CD8-positive, alpha-beta memory T cell (primary cell): ENCODE results near the gene LLCFC1. TPM values are rescaled to one million over a fixed set of nuclear protein-coding genes. Genes with fewer than 3 reads are reported as not detected.

Experiments
- CTCF ChIA-PET: fragments of 350-600 bp; sonication (Branson Sonifier 250); formaldehyde crosslinking; loops from one replicate; lab custom pipeline; 2021; ENCODE audit warnings: antibody characterized with exemption; lab: Charles Lee
- POLR2A ChIA-PET: fragments of 350-600 bp; sonication (Branson Sonifier 250); formaldehyde crosslinking; loops from one replicate; lab custom pipeline; 2021; ENCODE audit warnings: antibody characterized with exemption; lab: Charles Lee
- DNase-seq, 5 donors: peaks; one replicate each; pipeline versions ENCODE4 v3.0.0 to v3.0.0-alpha.2; 2020 to 2022; ENCODE audit warnings: mixed read lengths in 1 of 5
- H3K27ac ChIP-seq: one replicate; pipeline ENCODE4 v1.7.0; 2013; ENCODE audit warnings: low read depth, mild to moderate bottlenecking, low read length, moderate library complexity
- H3K27me3 ChIP-seq: 2 replicates; pipeline ENCODE4 v1.7.0; 2013; ENCODE audit warnings: low read length, mild to moderate bottlenecking; ENCODE audit not compliant: insufficient read depth, poor library complexity, severe bottlenecking
- H3K36me3 ChIP-seq: 2 replicates; pipeline ENCODE4 v1.7.0; 2013; ENCODE audit warnings: mild to moderate bottlenecking, low read length, moderate library complexity; ENCODE audit not compliant: insufficient read depth
- H3K4me1 ChIP-seq: 2 replicates; pipeline ENCODE4 v1.7.0; 2013; ENCODE audit warnings: mild to moderate bottlenecking, low read length, moderate library complexity; ENCODE audit not compliant: insufficient read depth
- H3K4me3 ChIP-seq: 2 replicates; pipeline ENCODE4 v1.7.0; 2013; ENCODE audit warnings: mild to moderate bottlenecking, low read length
- H3K9me3 ChIP-seq: 2 replicates; pipeline ENCODE4 v1.7.0; 2013; ENCODE audit warnings: mild to moderate bottlenecking, low read length
- H3K27ac Mint-ChIP-seq, 8 donors: one replicate each; pipeline ENCODE4 v1.8.0; 2020 to 2021; ENCODE audit warnings: mixed read lengths in 8 of 8, mild to moderate bottlenecking in 6 of 8, inconsistent platforms in 3 of 8, moderate library complexity in 3 of 8
- H3K27me3 Mint-ChIP-seq, 2 donors: one replicate each; pipeline ENCODE4 v1.8.0; 2020 to 2021; ENCODE audit warnings: mixed read lengths in 2 of 2, mild to moderate bottlenecking in 1 of 2, moderate library complexity in 1 of 2
- H3K36me3 Mint-ChIP-seq, 3 donors: one replicate each; pipeline ENCODE4 v1.8.0; 2020 to 2021; ENCODE audit warnings: mixed read lengths in 3 of 3, inconsistent platforms in 1 of 3, mild to moderate bottlenecking in 1 of 3
- H3K4me1 Mint-ChIP-seq, 3 donors: one replicate each; pipeline ENCODE4 v1.8.0; 2020 to 2021; ENCODE audit warnings: mixed read lengths in 3 of 3, inconsistent platforms in 1 of 3, mild to moderate bottlenecking in 1 of 3
- H3K4me3 Mint-ChIP-seq, 7 donors: one replicate each; pipeline ENCODE4 v1.8.0; 2020 to 2021; ENCODE audit warnings: mixed read lengths in 7 of 7, mild to moderate bottlenecking in 6 of 7, moderate library complexity in 4 of 7, inconsistent platforms in 2 of 7
- H3K9me3 Mint-ChIP-seq, 5 donors: one replicate each; pipeline ENCODE4 v1.8.0; 2020 to 2022; ENCODE audit warnings: mixed read lengths in 5 of 5, mild to moderate bottlenecking in 3 of 5, moderate library complexity in 2 of 5, inconsistent platforms in 1 of 5
- polyA plus RNA-seq: library from polyadenylated mRNA; unstranded; fragments of 300-500 nt; fragmentation: Illumina TruSeq; gene quantifications from one replicate; pipeline ENCODE4 v1.2.3, GENCODE V29; 2021
- total RNA-seq, 2 experiments: library from RNA; stranded (reverse); gene quantifications; one replicate each; pipeline ENCODE4 v1.2.3, GENCODE V29; 2021

The LLCFC1 gene
- total and polyA plus RNA-seq, 3 experiments from 2014 or later, result not detected

DNA sequence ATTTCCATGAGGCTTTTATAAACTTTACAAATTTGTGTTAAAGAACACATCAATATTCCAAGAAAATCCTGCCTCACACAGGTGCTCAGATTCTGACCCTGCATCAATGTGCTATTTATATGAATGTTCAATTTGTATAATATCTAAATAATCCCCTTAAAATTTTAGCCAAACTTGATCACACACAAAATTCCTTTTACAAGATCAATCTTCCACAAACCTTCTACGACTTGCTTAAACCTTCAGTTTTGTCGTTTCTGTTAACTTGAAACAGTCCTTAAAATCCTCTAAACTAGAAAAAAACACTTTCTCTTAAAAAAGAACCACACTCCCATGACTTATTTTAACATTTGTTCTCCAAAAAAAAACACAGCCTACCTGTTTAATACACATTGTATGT is 33.5 kb upstream of the LLCFC1 start:
- no peaks in the 10 kb centered on the region for H3K36me3 ChIP-seq
- H3K4me3 Mint-ChIP-seq, result no peak overlapping the region
- H3K36me3 Mint-ChIP-seq, result peaks cover 0 to 3% (median 0%) of the 10 kb centered on the region in 3 donors
- H3K27ac ChIP-seq, result no peak overlapping the region
- no peaks in the 10 kb centered on the region for H3K9me3 ChIP-seq
- peaks cover 9 to 38% of the 10 kb centered on the region in 2 donors for H3K27me3 Mint-ChIP-seq
- CTCF ChIA-PET, result no interaction called here
- DNase-seq, result no peak
- no peak overlapping the region for H3K4me3 ChIP-seq
- H3K4me1 Mint-ChIP-seq, result no peaks in the 10 kb centered on the region
- POLR2A ChIA-PET, result no interaction called here
- H3K27ac Mint-ChIP-seq, result no peak overlapping the region
- H3K9me3 Mint-ChIP-seq, result peaks cover 0 to 5% (median 0%) of the 10 kb centered on the region in 5 donors
- H3K27me3 ChIP-seq, result no peaks in the 10 kb centered on the region
- H3K4me1 ChIP-seq, result no peaks in the 10 kb centered on the region

GRCh38 chr7:142906643-142907042 is 32.6 kb upstream of the LLCFC1 start:
- Histone ChIP-seq H3K9me3 (no peaks in the 10 kb centered on the region), H3K36me3 (no peaks in the 10 kb centered on the region), H3K27ac (no peak overlapping the region), H3K4me3 (no peak overlapping the region), H3K27me3 (no peaks in the 10 kb centered on the region), H3K4me1 (no peaks in the 10 kb centered on the region)
- Mint-ChIP-seq H3K27me3 (peaks cover 10 to 47% of the 10 kb centered on the region in 2 donors), H3K27ac (no peak overlapping the region), H3K4me1 (no peaks in the 10 kb centered on the region), H3K36me3 (peaks cover 0 to 3% (median 0%) of the 10 kb centered on the region in 3 donors), H3K9me3 (peaks cover 0 to 5% (median 0%) of the 10 kb centered on the region in 5 donors), H3K4me3 (no peak overlapping the region)
- no peak for DNase-seq
- POLR2A ChIA-PET, result no interaction called here
- CTCF ChIA-PET, result no interaction called here

DNA sequence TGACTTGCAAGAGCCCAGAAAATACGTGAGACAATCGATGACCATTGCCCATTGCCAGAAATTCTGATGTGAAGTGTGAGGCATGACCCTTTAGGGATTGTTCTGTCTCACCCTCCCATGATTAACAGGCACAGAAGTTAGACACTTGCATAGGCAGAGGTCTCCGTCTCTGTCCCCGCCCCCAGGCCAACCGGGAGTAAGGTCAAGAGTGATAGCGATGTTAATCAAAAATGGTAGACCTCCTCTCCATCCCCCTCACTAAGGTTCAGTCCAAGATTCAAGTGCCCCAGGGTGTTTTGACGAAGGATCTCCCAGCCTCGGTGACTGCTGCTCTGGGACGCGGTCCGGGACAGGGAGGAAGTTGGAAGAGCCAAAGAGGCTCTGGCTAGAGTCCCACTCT is 31.0 kb upstream of the LLCFC1 start:
- H3K4me3 Mint-ChIP-seq, result no peak overlapping the region
- H3K27ac Mint-ChIP-seq, result no peak overlapping the region
- CTCF ChIA-PET, result no interaction called here
- no peaks in the 10 kb centered on the region for H3K9me3 ChIP-seq
- H3K36me3 ChIP-seq, result no peaks in the 10 kb centered on the region
- DNase-seq, result no peak
- no peaks in the 10 kb centered on the region for H3K9me3 Mint-ChIP-seq
- H3K4me1 Mint-ChIP-seq, result no peaks in the 10 kb centered on the region
- POLR2A ChIA-PET, result no interaction called here
- no peaks in the 10 kb centered on the region for H3K4me1 ChIP-seq
- H3K27ac ChIP-seq, result no peak overlapping the region
- no peak overlapping the region for H3K4me3 ChIP-seq
- no peaks in the 10 kb centered on the region for H3K27me3 ChIP-seq
- H3K36me3 Mint-ChIP-seq, result peaks cover 0 to 3% (median 0%) of the 10 kb centered on the region in 3 donors
- H3K27me3 Mint-ChIP-seq, result peaks cover 16 to 56% of the 10 kb centered on the region in 2 donors

DNA sequence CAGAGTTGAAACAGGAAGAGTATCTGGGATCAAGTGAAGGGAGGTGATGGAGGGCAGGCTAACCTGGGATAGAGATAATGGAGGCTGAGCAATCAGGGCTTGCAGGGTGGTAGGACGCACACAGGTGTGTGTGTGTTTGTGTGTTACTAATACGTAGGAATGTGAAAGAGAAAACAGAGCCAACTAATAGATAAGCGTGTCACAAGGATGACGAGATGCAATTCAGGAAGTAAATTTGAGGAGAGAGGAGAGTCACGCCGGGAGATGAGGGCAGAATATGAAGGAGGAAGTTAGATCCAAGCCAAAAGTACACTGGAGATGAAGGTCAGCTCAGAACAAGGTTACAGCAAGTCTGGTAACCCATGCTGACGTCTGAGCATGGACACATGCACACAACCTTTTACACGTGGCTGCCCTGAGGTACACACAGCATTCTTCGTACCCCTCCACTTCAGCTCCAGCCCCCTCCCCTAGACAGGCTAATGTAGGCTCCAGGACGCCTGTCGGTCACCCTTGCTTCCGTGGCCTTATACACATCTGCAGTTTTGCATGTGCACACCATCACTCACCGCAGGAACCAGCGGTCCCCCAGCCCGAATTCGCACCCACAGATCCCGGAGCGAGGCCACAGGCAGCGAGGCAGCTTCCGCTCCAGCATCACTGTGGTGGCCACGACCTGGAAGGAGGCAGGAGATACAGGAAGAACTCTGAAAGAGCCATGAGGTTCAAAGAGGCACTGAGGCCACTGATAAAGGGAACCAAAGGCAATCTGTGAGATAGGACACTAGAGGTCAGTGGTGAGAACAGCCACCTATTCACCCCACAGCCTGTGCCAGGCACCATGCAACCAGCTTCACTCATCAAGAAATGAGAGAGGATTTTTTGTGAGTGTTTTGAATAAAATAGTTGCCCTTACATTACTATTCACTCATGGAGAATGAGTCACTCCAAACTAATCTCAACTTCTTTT is 30.1 kb upstream of the LLCFC1 start:
- Mint-ChIP-seq H3K27me3 (peaks cover 16 to 61% of the 10 kb centered on the region in 2 donors), H3K27ac (no peak overlapping the region), H3K36me3 (peaks cover 0 to 3% (median 0%) of the 10 kb centered on the region in 3 donors), H3K4me3 (no peak overlapping the region), H3K9me3 (no peaks in the 10 kb centered on the region), H3K4me1 (no peaks in the 10 kb centered on the region)
- Histone ChIP-seq H3K27me3 (no peaks in the 10 kb centered on the region), H3K27ac (no peak overlapping the region), H3K4me3 (no peak overlapping the region), H3K36me3 (no peaks in the 10 kb centered on the region), H3K4me1 (no peaks in the 10 kb centered on the region), H3K9me3 (no peaks in the 10 kb centered on the region)
- CTCF ChIA-PET, result no interaction called here
- no peak for DNase-seq
- POLR2A ChIA-PET, result no interaction called here

- H3K36me3 Mint-ChIP-seq, result peaks cover 0 to 3% (median 0%) of the 10 kb centered on the region in 3 donors
Observed at GRCh38 chr7:142910031-142910433, 29.3 kb upstream of the LLCFC1 start.

DNA sequence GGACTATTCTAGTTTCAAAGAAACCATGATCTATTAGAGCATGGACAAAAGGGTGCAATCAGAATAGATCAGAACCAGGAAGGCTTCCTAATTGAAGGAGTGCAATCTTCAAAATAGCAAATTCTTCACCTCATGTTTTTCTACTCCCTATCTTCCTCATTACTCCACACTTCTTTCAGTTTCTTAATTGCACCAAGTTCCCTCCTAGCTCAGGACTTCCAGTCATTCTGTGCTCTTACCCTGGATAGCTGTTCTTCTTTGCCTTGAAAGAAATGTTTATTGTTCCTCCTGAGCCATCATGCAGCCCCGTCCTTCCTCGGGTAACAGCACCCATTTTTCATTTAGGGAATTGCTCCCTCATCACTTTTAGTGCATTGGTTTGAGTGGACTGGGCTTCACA is 28.8 kb upstream of the LLCFC1 start:
- CTCF ChIA-PET, result no interaction called here
- Histone ChIP-seq H3K27ac (no peak overlapping the region), H3K36me3 (no peaks in the 10 kb centered on the region), H3K27me3 (no peaks in the 10 kb centered on the region), H3K4me1 (no peaks in the 10 kb centered on the region), H3K4me3 (no peak overlapping the region), H3K9me3 (no peaks in the 10 kb centered on the region)
- DNase-seq, result no peak
- POLR2A ChIA-PET, result no interaction called here
- Mint-ChIP-seq H3K9me3 (no peaks in the 10 kb centered on the region), H3K4me3 (no peak overlapping the region), H3K27ac (no peak overlapping the region), H3K4me1 (no peaks in the 10 kb centered on the region), H3K27me3 (peaks cover 16 to 64% of the 10 kb centered on the region in 2 donors), H3K36me3 (peaks cover 0 to 3% (median 0%) of the 10 kb centered on the region in 3 donors)

More at GRCh38 chr7:142910031-142910433, 29.3 kb upstream of the LLCFC1 start:
- DNase-seq, result no peak
- no peak overlapping the region for H3K4me3 Mint-ChIP-seq
- peaks cover 16 to 64% of the 10 kb centered on the region in 2 donors for H3K27me3 Mint-ChIP-seq
- no peaks in the 10 kb centered on the region for H3K9me3 ChIP-seq
- H3K9me3 Mint-ChIP-seq, result no peaks in the 10 kb centered on the region
- POLR2A ChIA-PET, result no interaction called here
- no peak overlapping the region for H3K27ac ChIP-seq
- H3K4me1 ChIP-seq, result no peaks in the 10 kb centered on the region
- CTCF ChIA-PET, result no interaction called here
- H3K4me3 ChIP-seq, result no peak overlapping the region
- no peaks in the 10 kb centered on the region for H3K27me3 ChIP-seq
- H3K4me1 Mint-ChIP-seq, result no peaks in the 10 kb centered on the region
- no peak overlapping the region for H3K27ac Mint-ChIP-seq
- no peaks in the 10 kb centered on the region for H3K36me3 ChIP-seq

DNA sequence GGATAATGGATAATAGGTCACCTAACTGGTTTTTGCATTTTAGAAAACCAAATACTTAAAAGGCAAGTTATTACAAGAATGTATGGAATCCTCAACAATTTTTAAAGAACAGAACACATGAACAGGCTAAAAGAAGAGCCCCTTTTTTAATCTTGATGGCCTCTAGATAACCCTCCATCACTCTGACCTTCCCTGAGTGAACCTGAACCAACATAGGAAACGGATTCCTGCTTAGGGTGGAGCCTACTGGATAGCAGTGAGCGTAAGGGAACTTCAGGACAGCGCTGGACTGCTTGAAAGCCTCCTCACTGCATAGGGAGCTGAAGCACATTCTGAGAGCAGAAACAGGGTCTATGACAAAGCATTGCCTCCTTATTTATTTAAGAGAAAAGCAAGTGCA is 26.2 kb upstream of the LLCFC1 start:
- Mint-ChIP-seq H3K4me3 (no peak overlapping the region), H3K27me3 (peaks cover 12 to 49% of the 10 kb centered on the region in 2 donors), H3K4me1 (no peaks in the 10 kb centered on the region), H3K9me3 (no peaks in the 10 kb centered on the region), H3K36me3 (no peaks in the 10 kb centered on the region), H3K27ac (no peak overlapping the region)
- Histone ChIP-seq H3K27ac (no peak overlapping the region), H3K36me3 (no peaks in the 10 kb centered on the region), H3K4me3 (no peak overlapping the region), H3K9me3 (no peaks in the 10 kb centered on the region), H3K4me1 (no peaks in the 10 kb centered on the region), H3K27me3 (no peaks in the 10 kb centered on the region)
- CTCF ChIA-PET, result no interaction called here
- POLR2A ChIA-PET, result no interaction called here
- DNase-seq, result no peak

- H3K4me1 ChIP-seq, result no peaks in the 10 kb centered on the region
- no peak for DNase-seq
- no peaks in the 10 kb centered on the region for H3K27me3 ChIP-seq
- Mint-ChIP-seq H3K9me3 (no peaks in the 10 kb centered on the region), H3K4me1 (no peaks in the 10 kb centered on the region), H3K27ac (no peak overlapping the region), H3K36me3 (no peaks in the 10 kb centered on the region), H3K4me3 (no peak overlapping the region), H3K27me3 (peaks cover 12 to 50% of the 10 kb centered on the region in 2 donors)
- H3K36me3 ChIP-seq, result no peaks in the 10 kb centered on the region
- H3K9me3 ChIP-seq, result no peaks in the 10 kb centered on the region
- H3K27ac ChIP-seq, result no peak overlapping the region
- no peak overlapping the region for H3K4me3 ChIP-seq
- CTCF ChIA-PET, result no interaction called here
- POLR2A ChIA-PET, result no interaction called here
Observed at GRCh38 chr7:142913566-142913965, 25.7 kb upstream of the LLCFC1 start.
